Putamen (tissue), 1 donor: ENCODE data around the gene PICK1.

Experiments used
- DNase-seq: peaks from one replicate; pipeline ENCODE4 v3.0.0-alpha.2; 2016; ENCODE audit warnings: low spot score

The PICK1 gene

GRCh38 chr22:38056969-38057891 is at the start of gene PICK1:
Gene PICK1 (plus strand): TSS chr22:38057404. CDS start chr22:38057810, 406 bp downstream.
- peak; percentile 97 for DNase-seq

GRCh38 chr22:38009000-38009806 is 48.0 kb upstream of the PICK1 start:
- no peak for DNase-seq

GRCh38 chr22:38012604-38013072 is 44.6 kb upstream of the PICK1 start:
- DNase-seq: no peak

- DNase-seq: no peak
These were observed 43.1 kb upstream of the PICK1 start for GRCh38 chr22:38014083-38014482.

GRCh38 chr22:38016182-38017151 is 40.7 kb upstream of the PICK1 start:
- DNase-seq: peak; percentile 93

GRCh38 chr22:38017272-38017920 is 39.8 kb upstream of the PICK1 start:
- peak; percentile 89 for DNase-seq

GRCh38 chr22:38017939-38018885 is 39.0 kb upstream of the PICK1 start:
- no peak for DNase-seq

- no peak for DNase-seq
These were observed 38.0 kb upstream of the PICK1 start for GRCh38 chr22:38018938-38019827.

- no peak for DNase-seq
These were observed 36.0 kb upstream of the PICK1 start for GRCh38 chr22:38021206-38021605.

- DNase-seq: no peak
These were observed 34.2 kb upstream of the PICK1 start for GRCh38 chr22:38023045-38023444.

- no peak for DNase-seq
These were observed 31.7 kb upstream of the PICK1 start for GRCh38 chr22:38025514-38025913.

- peak; percentile 89 for DNase-seq
These were observed 30.8 kb upstream of the PICK1 start for GRCh38 chr22:38026130-38027111.

- DNase-seq: no peak
These were observed 29.7 kb upstream of the PICK1 start for GRCh38 chr22:38027487-38027886.

- DNase-seq: no peak
These were observed 28.7 kb upstream of the PICK1 start for GRCh38 chr22:38028344-38029130.

- DNase-seq: no peak
These were observed 27.8 kb upstream of the PICK1 start for GRCh38 chr22:38029370-38029769.

- DNase-seq: no peak
These were observed 27.3 kb upstream of the PICK1 start for GRCh38 chr22:38029901-38030300.
